ENCODE measurements around the gene ADCK1.

DNA sequence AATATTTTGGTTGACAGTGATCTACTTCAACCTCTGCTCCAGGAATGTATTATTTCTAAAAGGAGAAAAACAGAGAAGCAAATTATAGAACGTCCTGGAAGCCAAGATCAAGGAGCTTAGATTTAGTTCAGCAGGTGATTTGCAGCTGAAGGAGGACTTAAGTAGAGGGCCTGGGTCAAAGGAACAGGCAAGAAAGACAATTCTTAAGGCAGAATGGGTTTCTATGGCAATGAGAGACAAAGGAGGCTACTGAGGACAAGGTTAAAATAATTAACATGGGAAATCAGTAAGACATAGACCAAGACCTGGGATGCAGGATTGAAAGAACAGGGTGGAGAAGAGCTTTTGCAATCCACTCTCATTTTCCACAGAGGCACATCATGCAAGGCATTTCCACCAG, 36.6 kb upstream of the ADCK1 start:
- TF ChIP-seq ZBTB7A (tag by site-specific recombination; IDR thresholded peaks at IDR 0.05; ENCODE audit: low read depth): no peak
- TF ChIP-seq, protein P1, sequence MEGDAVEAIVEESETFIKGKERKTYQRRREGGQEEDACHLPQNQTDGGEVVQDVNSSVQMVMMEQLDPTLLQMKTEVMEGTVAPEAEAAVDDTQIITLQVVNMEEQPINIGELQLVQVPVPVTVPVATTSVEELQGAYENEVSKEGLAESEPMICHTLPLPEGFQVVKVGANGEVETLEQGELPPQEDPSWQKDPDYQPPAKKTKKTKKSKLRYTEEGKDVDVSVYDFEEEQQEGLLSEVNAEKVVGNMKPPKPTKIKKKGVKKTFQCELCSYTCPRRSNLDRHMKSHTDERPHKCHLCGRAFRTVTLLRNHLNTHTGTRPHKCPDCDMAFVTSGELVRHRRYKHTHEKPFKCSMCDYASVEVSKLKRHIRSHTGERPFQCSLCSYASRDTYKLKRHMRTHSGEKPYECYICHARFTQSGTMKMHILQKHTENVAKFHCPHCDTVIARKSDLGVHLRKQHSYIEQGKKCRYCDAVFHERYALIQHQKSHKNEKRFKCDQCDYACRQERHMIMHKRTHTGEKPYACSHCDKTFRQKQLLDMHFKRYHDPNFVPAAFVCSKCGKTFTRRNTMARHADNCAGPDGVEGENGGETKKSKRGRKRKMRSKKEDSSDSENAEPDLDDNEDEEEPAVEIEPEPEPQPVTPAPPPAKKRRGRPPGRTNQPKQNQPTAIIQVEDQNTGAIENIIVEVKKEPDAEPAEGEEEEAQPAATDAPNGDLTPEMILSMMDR (tag by site-specific recombination; IDR thresholded peaks at IDR 0.05): no peak
- TF ChIP-seq ZNF274 (IDR thresholded peaks at IDR 0.05; ENCODE audit: low read length): no peak
- no peak for TF ChIP-seq ZNF274 (tag by site-specific recombination; IDR thresholded peaks at IDR 0.05; ENCODE audit: borderline replicate concordance)
- no peak for TF ChIP-seq YY2 (tag by site-specific recombination; IDR thresholded peaks at IDR 0.05)
- TF ChIP-seq, protein P2, sequence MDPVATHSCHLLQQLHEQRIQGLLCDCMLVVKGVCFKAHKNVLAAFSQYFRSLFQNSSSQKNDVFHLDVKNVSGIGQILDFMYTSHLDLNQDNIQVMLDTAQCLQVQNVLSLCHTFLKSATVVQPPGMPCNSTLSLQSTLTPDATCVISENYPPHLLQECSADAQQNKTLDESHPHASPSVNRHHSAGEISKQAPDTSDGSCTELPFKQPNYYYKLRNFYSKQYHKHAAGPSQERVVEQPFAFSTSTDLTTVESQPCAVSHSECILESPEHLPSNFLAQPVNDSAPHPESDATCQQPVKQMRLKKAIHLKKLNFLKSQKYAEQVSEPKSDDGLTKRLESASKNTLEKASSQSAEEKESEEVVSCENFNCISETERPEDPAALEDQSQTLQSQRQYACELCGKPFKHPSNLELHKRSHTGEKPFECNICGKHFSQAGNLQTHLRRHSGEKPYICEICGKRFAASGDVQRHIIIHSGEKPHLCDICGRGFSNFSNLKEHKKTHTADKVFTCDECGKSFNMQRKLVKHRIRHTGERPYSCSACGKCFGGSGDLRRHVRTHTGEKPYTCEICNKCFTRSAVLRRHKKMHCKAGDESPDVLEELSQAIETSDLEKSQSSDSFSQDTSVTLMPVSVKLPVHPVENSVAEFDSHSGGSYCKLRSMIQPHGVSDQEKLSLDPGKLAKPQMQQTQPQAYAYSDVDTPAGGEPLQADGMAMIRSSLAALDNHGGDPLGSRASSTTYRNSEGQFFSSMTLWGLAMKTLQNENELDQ (tag by site-specific recombination; IDR thresholded peaks at IDR 0.05; ENCODE audit: low read depth): no peak
- no peak for TF ChIP-seq HOXA7 (CRISPR knock-in tag; IDR thresholded peaks at IDR 0.05; ENCODE audit: borderline replicate concordance)
- no peak for TF ChIP-seq ZBTB8A (tag by site-specific recombination; IDR thresholded peaks at IDR 0.05)
- TF ChIP-seq, protein P3, sequence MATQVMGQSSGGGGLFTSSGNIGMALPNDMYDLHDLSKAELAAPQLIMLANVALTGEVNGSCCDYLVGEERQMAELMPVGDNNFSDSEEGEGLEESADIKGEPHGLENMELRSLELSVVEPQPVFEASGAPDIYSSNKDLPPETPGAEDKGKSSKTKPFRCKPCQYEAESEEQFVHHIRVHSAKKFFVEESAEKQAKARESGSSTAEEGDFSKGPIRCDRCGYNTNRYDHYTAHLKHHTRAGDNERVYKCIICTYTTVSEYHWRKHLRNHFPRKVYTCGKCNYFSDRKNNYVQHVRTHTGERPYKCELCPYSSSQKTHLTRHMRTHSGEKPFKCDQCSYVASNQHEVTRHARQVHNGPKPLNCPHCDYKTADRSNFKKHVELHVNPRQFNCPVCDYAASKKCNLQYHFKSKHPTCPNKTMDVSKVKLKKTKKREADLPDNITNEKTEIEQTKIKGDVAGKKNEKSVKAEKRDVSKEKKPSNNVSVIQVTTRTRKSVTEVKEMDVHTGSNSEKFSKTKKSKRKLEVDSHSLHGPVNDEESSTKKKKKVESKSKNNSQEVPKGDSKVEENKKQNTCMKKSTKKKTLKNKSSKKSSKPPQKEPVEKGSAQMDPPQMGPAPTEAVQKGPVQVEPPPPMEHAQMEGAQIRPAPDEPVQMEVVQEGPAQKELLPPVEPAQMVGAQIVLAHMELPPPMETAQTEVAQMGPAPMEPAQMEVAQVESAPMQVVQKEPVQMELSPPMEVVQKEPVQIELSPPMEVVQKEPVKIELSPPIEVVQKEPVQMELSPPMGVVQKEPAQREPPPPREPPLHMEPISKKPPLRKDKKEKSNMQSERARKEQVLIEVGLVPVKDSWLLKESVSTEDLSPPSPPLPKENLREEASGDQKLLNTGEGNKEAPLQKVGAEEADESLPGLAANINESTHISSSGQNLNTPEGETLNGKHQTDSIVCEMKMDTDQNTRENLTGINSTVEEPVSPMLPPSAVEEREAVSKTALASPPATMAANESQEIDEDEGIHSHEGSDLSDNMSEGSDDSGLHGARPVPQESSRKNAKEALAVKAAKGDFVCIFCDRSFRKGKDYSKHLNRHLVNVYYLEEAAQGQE (tag by site-specific recombination; IDR thresholded peaks at IDR 0.05): no peak
- TF ChIP-seq, protein P4, sequence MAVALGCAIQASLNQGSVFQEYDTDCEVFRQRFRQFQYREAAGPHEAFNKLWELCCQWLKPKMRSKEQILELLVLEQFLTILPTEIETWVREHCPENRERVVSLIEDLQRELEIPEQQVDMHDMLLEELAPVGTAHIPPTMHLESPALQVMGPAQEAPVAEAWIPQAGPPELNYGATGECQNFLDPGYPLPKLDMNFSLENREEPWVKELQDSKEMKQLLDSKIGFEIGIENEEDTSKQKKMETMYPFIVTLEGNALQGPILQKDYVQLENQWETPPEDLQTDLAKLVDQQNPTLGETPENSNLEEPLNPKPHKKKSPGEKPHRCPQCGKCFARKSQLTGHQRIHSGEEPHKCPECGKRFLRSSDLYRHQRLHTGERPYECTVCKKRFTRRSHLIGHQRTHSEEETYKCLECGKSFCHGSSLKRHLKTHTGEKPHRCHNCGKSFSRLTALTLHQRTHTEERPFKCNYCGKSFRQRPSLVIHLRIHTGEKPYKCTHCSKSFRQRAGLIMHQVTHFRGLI (tag by site-specific recombination; IDR thresholded peaks at IDR 0.05): no peak
- no peak for TF ChIP-seq RBAK (tag by site-specific recombination; IDR thresholded peaks at IDR 0.05)
- no peak for TF ChIP-seq GLIS1 (tag by site-specific recombination; IDR thresholded peaks at IDR 0.05)
- no peak for TF ChIP-seq ZNF202 (tag by site-specific recombination; IDR thresholded peaks at IDR 0.05; ENCODE audit: borderline replicate concordance)
- TF ChIP-seq ZNF18 (tag by site-specific recombination; IDR thresholded peaks at IDR 0.05): no peak

Data from HEK293 (cell line).